Small intestine (tissue), 7 donors: ENCODE data around the gene LMO1. TPM values are rescaled to one million over a fixed set of nuclear protein-coding genes. Genes with fewer than 3 reads are reported as not detected.

ENCODE experiments used
- DNase-seq, 2 donors: peaks; one replicate each; pipeline versions ENCODE4 v3.0.0 to v3.0.0-alpha.2; 2013
- FAIRE-seq: peaks from 2 replicates; lab custom pipeline; 2012; peaks lifted over from hg19 to GRCh38; lab: Jason Lieb, UNC
- H3K27ac ChIP-seq, 3 donors: one replicate each; pipeline ENCODE4 v1.5.1; 2013; ENCODE audit warnings: low read length in 2 of 3, mild to moderate bottlenecking in 2 of 3, control low read depth in 1 of 3, inconsistent platforms in 1 of 3, low read depth in 1 of 3, moderate library complexity in 1 of 3
- H3K27me3 ChIP-seq, 3 donors: one replicate each; pipeline ENCODE4 v1.6.1; 2013; ENCODE audit warnings: low read length in 3 of 3, inconsistent platforms in 1 of 3; ENCODE audit not compliant: control insufficient read depth in 3 of 3, insufficient read depth in 3 of 3
- H3K36me3 ChIP-seq, 3 donors: one replicate each; pipeline ENCODE4 v1.6.1; 2013; ENCODE audit warnings: low read length in 3 of 3, inconsistent platforms in 1 of 3, low read depth in 1 of 3, mild to moderate bottlenecking in 1 of 3, moderate library complexity in 1 of 3; ENCODE audit not compliant: control insufficient read depth in 3 of 3, insufficient read depth in 2 of 3
- H3K4me1 ChIP-seq, 3 donors: one replicate each; pipeline ENCODE4 v1.6.1; 2013; ENCODE audit warnings: low read length in 2 of 3, inconsistent platforms in 1 of 3, low read depth in 1 of 3, mild to moderate bottlenecking in 1 of 3, moderate library complexity in 1 of 3; ENCODE audit not compliant: control insufficient read depth in 3 of 3, insufficient read depth in 2 of 3
- H3K4me3 ChIP-seq, 3 donors: one replicate each; pipeline ENCODE4 v1.5.1; 2013; ENCODE audit warnings: low read length in 3 of 3, control low read depth in 1 of 3, inconsistent platforms in 1 of 3, low read depth in 1 of 3, mild to moderate bottlenecking in 1 of 3, moderate library complexity in 1 of 3
- H3K9me3 ChIP-seq, 2 donors: one replicate each; pipeline ENCODE4 v1.6.1; 2013; ENCODE audit warnings: low read depth in 1 of 2, low read length in 1 of 2; ENCODE audit not compliant: control insufficient read depth in 2 of 2, insufficient read depth in 1 of 2
- WGBS, 3 donors: extraction: QIAGEN DNeasy Blood & Tissue Kit; methylation state at CpG; one replicate each; pipeline ENCODE4 v1.1.7; 2013; 5-methylcytosine and 5-hydroxymethylcytosine counted together
- polyA plus RNA-seq, 4 donors: library from polyadenylated mRNA; stranded (reverse) in 3 of 4; unstranded in 1 of 4; fragments of 200-250 nt in 3 of 4; fragments of 120-200 nt in 1 of 4; gene quantifications; one replicate each; pipeline versions ENCODE4 v1.2.1 to v1.2.3, GENCODE V29; 2013
- donor health status: healthy with polysubstance abuse.
- donor health status: control.
- donor health status: control.
- donor health status: Bipolar disorder and iron deficiency.
- donor health status: healthy.

Gene LMO1
- polyA plus RNA-seq, 4 donors, result 0.04 TPM; not detected in 3

- FAIRE-seq (no peak), DNase-seq (no peak)
- Histone ChIP-seq H3K27me3 (peaks cover 0 to 2% (median 0%) of the 10 kb centered on the region in 3 donors), H3K27ac (no peak overlapping the region), H3K36me3 (no peaks in the 10 kb centered on the region), H3K4me1 (no peaks in the 10 kb centered on the region), H3K4me3 (no peak overlapping the region), H3K9me3 (peaks cover 0 to 3% of the 10 kb centered on the region in 2 donors)
- whole genome bisulfite sequencing, 3 donors, result 80 to 88% (median 85%) methylated on average over 13 of the region's 13 CpGs
Observed at GRCh38 chr11:8298801-8299786, 35.4 kb upstream of the LMO1 start.

- Histone ChIP-seq H3K4me3 (no peak overlapping the region), H3K27ac (no peak overlapping the region), H3K27me3 (peaks cover 0 to 2% (median 0%) of the 10 kb centered on the region in 3 donors), H3K9me3 (no peaks in the 10 kb centered on the region), H3K4me1 (no peaks in the 10 kb centered on the region), H3K36me3 (no peaks in the 10 kb centered on the region)
- WGBS, 3 donors, result 92 to 96% (median 93%) methylated on average over 5 of the region's 5 CpGs
- DNase-seq (no peak), FAIRE-seq (no peak)
Observed at GRCh38 chr11:8297781-8298440, 34.2 kb upstream of the LMO1 start.

- WGBS, 3 donors, result 75 to 78% (median 77%) methylated on average over 5 of the region's 5 CpGs
- H3K27me3 ChIP-seq, result peaks cover 0 to 2% (median 0%) of the 10 kb centered on the region in 3 donors
- no peaks in the 10 kb centered on the region for H3K36me3 ChIP-seq
- DNase-seq, result no peak
- no peaks in the 10 kb centered on the region for H3K4me1 ChIP-seq
- no peak overlapping the region for H3K27ac ChIP-seq
- no peaks in the 10 kb centered on the region for H3K9me3 ChIP-seq
- H3K4me3 ChIP-seq, result no peak overlapping the region
- no peak for FAIRE-seq
Observed at GRCh38 chr11:8296872-8297271, 33.2 kb upstream of the LMO1 start.

GRCh38 chr11:8296038-8296649 is 32.5 kb upstream of the LMO1 start:
- H3K9me3 ChIP-seq, result no peaks in the 10 kb centered on the region
- H3K4me3 ChIP-seq, result no peak overlapping the region
- DNase-seq, result no peak
- WGBS, 3 donors, result 79 to 88% (median 82%) methylated on average over 5 of the region's 5 CpGs
- no peaks in the 10 kb centered on the region for H3K4me1 ChIP-seq
- no peak overlapping the region for H3K27ac ChIP-seq
- FAIRE-seq, result no peak
- H3K36me3 ChIP-seq, result no peaks in the 10 kb centered on the region
- H3K27me3 ChIP-seq, result peaks cover 0 to 2% (median 0%) of the 10 kb centered on the region in 3 donors

- Histone ChIP-seq H3K9me3 (no peaks in the 10 kb centered on the region), H3K4me1 (no peaks in the 10 kb centered on the region), H3K27ac (no peak overlapping the region), H3K36me3 (no peaks in the 10 kb centered on the region), H3K27me3 (peaks cover 0 to 2% (median 0%) of the 10 kb centered on the region in 3 donors), H3K4me3 (no peak overlapping the region)
- FAIRE-seq (no peak), DNase-seq (no peak)
- 78 to 81% (median 80%) methylated on average over 8 of the region's 8 CpGs for WGBS, 3 donors
Observed at GRCh38 chr11:8294251-8294935, 30.7 kb upstream of the LMO1 start.

GRCh38 chr11:8293171-8293570 is 29.5 kb upstream of the LMO1 start:
- Histone ChIP-seq H3K4me3 (no peak overlapping the region), H3K27ac (no peak overlapping the region), H3K9me3 (no peaks in the 10 kb centered on the region), H3K27me3 (peaks cover 0 to 2% (median 0%) of the 10 kb centered on the region in 3 donors), H3K4me1 (no peaks in the 10 kb centered on the region), H3K36me3 (no peaks in the 10 kb centered on the region)
- WGBS, 3 donors, result 87 to 89% (median 88%) methylated on average over 7 of the region's 7 CpGs
- DNase-seq, result no peak
- FAIRE-seq, result no peak

GRCh38 chr11:8292351-8292750 is 28.7 kb upstream of the LMO1 start:
- Histone ChIP-seq H3K4me1 (no peaks in the 10 kb centered on the region), H3K9me3 (no peaks in the 10 kb centered on the region), H3K4me3 (no peak overlapping the region), H3K27me3 (peaks cover 0 to 2% (median 0%) of the 10 kb centered on the region in 3 donors), H3K27ac (no peak overlapping the region), H3K36me3 (no peaks in the 10 kb centered on the region)
- FAIRE-seq (no peak), DNase-seq (no peak)
- 94 to 95% (median 94%) methylated on average over 10 of the region's 10 CpGs for whole genome bisulfite sequencing, 3 donors
